ENCODE results near the gene RCSD1.
"Not testable (repeated sequence)": the region's sequence is repeated elsewhere in the genome, so short reads cannot be mapped to it uniquely, and the experiment has no call there.

Gene RCSD1

DNA sequence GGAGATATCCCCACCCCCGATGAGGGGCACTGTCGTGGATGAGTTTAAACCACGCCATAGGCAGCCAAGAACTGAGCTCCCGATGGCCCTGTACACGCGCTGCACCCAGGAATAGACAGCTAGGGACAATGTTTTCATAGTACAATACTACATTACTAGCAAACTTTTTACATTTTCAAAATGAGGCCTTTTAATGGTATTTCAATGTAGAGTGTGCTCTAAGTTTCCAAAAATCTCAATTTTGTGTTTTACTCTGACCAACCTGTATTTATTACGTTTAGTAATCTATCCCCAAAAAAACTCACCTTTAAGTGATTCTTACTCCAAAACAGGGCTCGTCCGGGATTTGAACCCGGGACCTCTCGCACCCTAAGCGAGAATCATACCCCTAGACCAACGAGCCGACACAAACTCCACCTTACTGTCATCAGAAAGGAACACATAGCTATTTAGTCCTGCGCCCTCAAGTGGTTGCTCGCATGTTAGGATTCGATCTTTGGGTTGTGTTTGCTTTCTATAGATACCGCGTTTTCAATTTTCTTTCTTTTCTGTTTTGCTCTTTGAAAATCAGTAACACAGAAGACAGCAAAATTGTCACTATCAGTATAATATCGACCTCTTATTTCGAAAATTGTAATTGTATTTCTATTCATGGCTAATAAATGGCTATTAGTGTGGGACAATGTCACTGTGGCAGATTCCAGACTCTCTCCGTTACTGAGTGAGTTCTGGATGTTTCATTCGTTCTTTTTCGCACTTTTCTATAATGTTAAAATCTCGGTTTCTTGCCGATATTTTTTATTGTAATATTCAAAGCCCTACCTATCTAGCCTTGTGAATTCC, 85.3 kb downstream of the RCSD1 start:
- no peaks in the 10 kb centered on the region for H3K9me3 ChIP-seq (ENCODE audit: control insufficient read depth, insufficient read depth, low read length)
- H3K36me3 ChIP-seq (ENCODE audit: control insufficient read depth, insufficient read depth, low read length) = no peaks in the 10 kb centered on the region
- no peaks in the 10 kb centered on the region for H3K4me1 ChIP-seq (ENCODE audit: control insufficient read depth, insufficient read depth, low read length)
- H3K4me3 ChIP-seq (ENCODE audit: low read depth, low read length) = peak overlapping the region; percentile 98
- peak overlapping the region; percentile 86 for H3K9ac ChIP-seq (ENCODE audit: low read depth, low read length)
- peaks cover 28% of the 10 kb centered on the region for H3K27me3 ChIP-seq (ENCODE audit: control insufficient read depth, insufficient read depth, low read length)

DNA sequence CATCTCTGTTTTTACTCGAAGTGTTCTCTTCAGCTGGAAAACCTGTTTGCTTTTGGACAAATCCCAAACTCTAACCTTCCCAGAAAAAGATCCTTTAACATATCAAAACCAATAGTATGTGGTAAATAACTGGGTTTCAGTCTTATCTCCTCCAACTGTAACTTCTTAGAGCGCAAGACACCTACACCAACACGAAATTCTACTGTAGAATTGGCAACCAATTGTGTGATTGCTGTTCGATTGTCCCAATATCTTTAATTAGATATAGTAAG, 85.9 kb downstream of the RCSD1 start:
- H3K9ac ChIP-seq (ENCODE audit: low read depth, low read length) = no peak overlapping the region
- no peaks in the 10 kb centered on the region for H3K4me1 ChIP-seq (ENCODE audit: control insufficient read depth, insufficient read depth, low read length)
- H3K36me3 ChIP-seq (ENCODE audit: control insufficient read depth, insufficient read depth, low read length) = no peaks in the 10 kb centered on the region
- no peaks in the 10 kb centered on the region for H3K9me3 ChIP-seq (ENCODE audit: control insufficient read depth, insufficient read depth, low read length)
- H3K4me3 ChIP-seq (ENCODE audit: low read depth, low read length) = peak overlapping the region; percentile 59
- H3K27me3 ChIP-seq (ENCODE audit: control insufficient read depth, insufficient read depth, low read length) = peaks cover 28% of the 10 kb centered on the region

DNA sequence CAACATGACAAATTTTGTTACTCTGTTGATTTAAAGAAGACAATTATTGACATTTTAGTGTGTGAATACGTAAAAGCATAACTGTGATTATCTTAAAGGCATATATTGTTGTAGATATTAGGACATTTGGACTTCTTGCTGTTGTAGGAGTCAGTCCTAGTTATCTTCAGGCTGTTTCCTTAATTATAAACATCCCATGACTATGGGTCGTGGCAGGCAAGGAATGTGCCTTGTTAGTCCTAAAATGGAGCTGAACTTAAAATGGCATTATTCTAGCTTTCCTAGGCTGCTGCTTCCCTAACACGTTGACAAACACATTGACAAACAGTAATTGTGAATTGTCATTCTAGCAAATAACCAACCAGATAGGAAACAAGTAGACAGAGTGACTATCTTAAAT, 87.3 kb downstream of the RCSD1 start:
- Histone ChIP-seq H3K9ac (ENCODE audit: low read depth, low read length) (no peak overlapping the region), H3K4me1 (ENCODE audit: control insufficient read depth, insufficient read depth, low read length) (no peaks in the 10 kb centered on the region), H3K27me3 (ENCODE audit: control insufficient read depth, insufficient read depth, low read length) (peaks cover 19% of the 10 kb centered on the region), H3K9me3 (ENCODE audit: control insufficient read depth, insufficient read depth, low read length) (no peaks in the 10 kb centered on the region), H3K36me3 (ENCODE audit: control insufficient read depth, insufficient read depth, low read length) (no peaks in the 10 kb centered on the region), H3K4me3 (ENCODE audit: low read depth, low read length) (no peak overlapping the region)

DNA sequence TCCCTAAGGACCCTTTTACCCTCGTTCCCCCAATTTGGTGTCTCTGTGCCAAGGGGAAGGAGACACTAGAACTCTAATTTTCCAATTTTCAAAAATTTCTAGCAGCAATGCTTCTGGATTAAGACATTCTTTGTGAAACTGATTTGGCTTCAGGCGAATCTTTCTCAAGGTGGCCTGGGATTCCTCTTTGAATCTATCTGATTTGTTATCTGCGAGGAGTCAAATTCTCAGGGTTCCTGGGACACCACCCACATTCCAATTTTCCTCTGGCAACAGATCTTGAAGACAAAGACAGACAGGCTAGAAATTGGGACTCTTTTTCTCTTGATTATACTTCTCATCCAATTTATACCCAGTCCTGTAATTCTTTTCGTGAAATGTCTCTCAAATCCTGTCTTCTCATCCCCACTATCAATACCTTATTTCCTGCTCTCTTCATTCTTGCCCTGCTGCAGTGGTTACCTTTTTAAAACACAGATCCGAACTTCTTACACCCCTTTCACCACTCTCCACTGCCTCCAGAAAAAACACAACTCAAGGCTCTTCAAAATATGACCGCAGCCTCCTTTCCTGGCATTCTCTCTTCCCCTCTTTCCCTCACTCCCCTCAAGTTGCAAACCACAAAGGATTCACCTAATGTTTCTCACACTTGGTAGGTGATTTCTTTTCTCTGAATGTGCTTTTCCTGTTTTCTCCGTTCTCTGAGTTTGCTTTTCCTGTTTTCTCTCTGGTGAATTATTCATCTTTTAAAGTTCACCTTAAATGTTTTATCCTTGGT, 89.1 kb downstream of the RCSD1 start:
- Histone ChIP-seq H3K9me3 (ENCODE audit: control insufficient read depth, insufficient read depth, low read length) (no peaks in the 10 kb centered on the region), H3K9ac (ENCODE audit: low read depth, low read length) (no peak overlapping the region), H3K4me3 (ENCODE audit: low read depth, low read length) (no peak overlapping the region), H3K27me3 (ENCODE audit: control insufficient read depth, insufficient read depth, low read length) (peaks cover 2% of the 10 kb centered on the region), H3K4me1 (ENCODE audit: control insufficient read depth, insufficient read depth, low read length) (no peaks in the 10 kb centered on the region), H3K36me3 (ENCODE audit: control insufficient read depth, insufficient read depth, low read length) (no peaks in the 10 kb centered on the region)

DNA sequence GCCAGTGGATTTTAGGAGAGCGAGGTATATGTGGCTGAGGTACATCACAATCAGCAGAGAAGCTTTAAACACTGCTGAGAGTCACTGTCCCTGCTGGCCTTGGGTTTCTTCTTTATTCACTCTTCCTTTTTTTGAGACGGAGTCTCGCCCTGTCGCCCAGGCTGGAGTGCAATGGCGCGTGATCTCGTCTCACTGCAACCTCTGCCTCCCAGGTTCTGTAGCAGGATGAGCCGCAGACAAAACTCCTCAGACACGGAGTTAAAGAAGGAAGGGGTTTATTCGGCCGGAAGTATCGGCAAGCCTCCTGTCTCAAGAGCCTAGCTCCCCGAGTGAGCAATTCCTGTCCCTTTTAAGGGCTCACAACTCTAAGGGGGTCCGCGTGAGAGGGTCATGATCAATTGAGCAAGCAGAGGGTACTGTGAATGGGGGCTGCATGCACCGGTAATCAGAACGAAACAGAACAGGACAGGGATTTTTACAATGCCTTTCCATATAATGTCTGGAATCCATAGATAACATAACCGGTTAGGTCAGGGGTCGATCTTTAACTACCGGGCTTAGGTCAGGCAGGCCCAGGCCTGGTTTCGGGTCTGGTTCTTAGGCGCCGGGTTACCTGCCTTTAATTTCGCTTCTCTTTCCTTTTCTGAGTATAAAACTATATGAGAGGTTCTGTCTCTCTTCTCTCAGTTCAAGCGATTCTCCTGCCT, 89.8 kb downstream of the RCSD1 start:
- H3K4me3 ChIP-seq (ENCODE audit: low read depth, low read length); H3K36me3 ChIP-seq (ENCODE audit: control insufficient read depth, insufficient read depth, low read length); H3K9me3 ChIP-seq (ENCODE audit: control insufficient read depth, insufficient read depth, low read length); H3K9ac ChIP-seq (ENCODE audit: low read depth, low read length); H3K4me1 ChIP-seq (ENCODE audit: control insufficient read depth, insufficient read depth, low read length); H3K27me3 ChIP-seq (ENCODE audit: control insufficient read depth, insufficient read depth, low read length): not testable (repeated sequence)

DNA sequence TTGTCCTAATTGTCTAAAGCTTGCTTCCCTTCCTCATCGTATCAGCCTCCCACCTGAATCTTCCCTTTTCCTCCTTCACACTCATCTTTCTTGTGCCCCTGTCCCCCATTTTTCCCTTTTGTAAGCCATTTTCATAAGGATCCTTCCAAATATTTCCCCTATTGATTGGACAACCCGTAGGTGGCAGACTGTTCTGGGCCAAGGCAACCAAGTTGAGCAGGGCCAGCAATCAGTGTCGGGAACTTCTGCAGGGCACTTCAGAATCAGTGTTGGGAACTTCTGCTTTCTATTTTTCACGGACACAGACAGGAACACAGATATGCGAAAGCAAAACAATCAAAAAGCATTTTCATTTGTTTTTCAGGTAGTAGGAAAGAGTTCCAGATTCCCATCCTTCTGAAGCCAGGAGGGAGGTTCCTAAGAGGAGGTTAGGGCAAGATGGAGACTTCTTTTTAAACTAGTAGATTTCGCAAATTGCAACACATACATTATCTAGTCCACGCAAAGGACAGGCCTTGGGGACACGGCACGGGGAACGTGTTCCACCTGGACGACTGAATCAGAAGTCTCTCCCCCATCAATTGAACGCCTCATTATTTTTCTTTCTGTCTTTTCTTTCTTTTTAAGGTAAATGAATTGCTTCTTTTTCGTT, 91.1 kb downstream of the RCSD1 start:
- Histone ChIP-seq H3K4me3 (ENCODE audit: low read depth, low read length) (peak overlapping the region; percentile 85), H3K4me1 (ENCODE audit: control insufficient read depth, insufficient read depth, low read length) (no peaks in the 10 kb centered on the region), H3K9me3 (ENCODE audit: control insufficient read depth, insufficient read depth, low read length) (no peaks in the 10 kb centered on the region), H3K36me3 (ENCODE audit: control insufficient read depth, insufficient read depth, low read length) (no peaks in the 10 kb centered on the region), H3K27me3 (ENCODE audit: control insufficient read depth, insufficient read depth, low read length) (peaks cover 2% of the 10 kb centered on the region), H3K9ac (ENCODE audit: low read depth, low read length) (peak overlapping the region; percentile 56)

DNA sequence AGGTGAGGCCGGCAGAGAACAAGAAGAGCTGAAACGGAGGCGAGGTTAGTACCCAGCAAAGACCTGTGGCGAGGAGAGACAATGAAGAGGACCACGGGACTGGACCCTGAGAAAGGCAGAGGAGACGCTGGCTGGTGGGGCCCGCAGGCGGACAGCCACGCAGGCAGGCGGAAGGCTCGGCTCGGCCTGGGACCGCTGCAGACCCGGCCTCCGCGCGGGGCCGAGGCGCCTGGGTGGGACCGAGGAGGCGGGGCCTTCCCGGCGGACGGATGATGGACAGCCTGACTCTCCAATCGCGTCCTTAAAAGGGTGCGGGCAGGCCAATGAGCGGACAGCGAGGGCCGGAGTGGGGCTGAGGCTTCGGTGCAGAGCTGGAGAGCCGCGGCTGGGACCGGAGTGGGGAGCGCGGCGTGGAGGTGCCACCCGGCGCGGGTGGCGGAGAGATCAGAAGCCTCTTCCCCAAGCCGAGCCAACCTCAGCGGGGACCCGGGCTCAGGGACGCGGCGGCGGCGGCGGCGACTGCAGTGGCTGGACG, 91.7 kb downstream of the RCSD1 start, which contains the start of gene MPZL1:
Gene MPZL1, plus strand, starts transcription at position 366 of the 535 bp plus-strand sequence. CDS start 170 bp downstream, outside the sequence.
- Histone ChIP-seq H3K27me3 (ENCODE audit: control insufficient read depth, insufficient read depth, low read length) (peaks cover 2% of the 10 kb centered on the region), H3K4me1 (ENCODE audit: control insufficient read depth, insufficient read depth, low read length) (no peaks in the 10 kb centered on the region), H3K36me3 (ENCODE audit: control insufficient read depth, insufficient read depth, low read length) (no peaks in the 10 kb centered on the region), H3K9ac (ENCODE audit: low read depth, low read length) (peak within 1 kb of the TSS; percentile 66), H3K4me3 (ENCODE audit: low read depth, low read length) (peak within 1 kb of the TSS; percentile 85), H3K9me3 (ENCODE audit: control insufficient read depth, insufficient read depth, low read length) (no peaks in the 10 kb centered on the region)

DNA sequence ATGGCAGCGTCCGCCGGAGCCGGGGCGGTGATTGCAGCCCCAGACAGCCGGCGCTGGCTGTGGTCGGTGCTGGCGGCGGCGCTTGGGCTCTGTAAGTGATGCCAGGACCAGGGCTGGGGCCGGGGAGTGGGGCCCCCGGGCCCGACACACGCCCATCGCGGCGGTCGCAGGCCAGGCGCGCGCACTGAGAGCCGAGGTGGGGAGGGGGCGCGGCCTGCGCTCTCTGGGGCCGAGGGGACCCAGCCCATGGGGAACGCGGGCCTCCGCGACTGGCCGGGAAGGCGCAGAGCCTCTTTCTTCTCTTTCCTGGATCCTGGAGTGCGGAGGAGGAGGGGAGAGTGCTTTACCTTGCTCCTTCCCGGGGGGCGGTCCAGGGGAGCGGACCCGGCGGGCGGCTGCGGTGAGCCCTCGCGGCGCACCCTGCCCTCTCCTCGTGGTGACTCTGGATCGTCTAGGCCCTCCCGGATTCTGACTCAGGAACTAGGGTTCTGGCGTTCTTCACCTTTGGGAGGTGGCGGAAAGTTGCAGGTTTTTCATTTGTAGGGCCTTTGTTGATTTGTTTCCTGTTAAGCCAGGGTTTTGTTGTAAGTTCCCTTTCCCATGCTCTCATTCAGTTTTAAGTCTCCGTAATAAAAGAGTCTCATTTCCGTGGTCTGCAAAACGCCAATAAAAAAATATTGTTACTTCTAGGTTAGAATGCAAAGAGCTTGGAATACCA, 92.3 kb downstream of the RCSD1 start:
- Histone ChIP-seq H3K27me3 (ENCODE audit: control insufficient read depth, insufficient read depth, low read length) (peaks cover 2% of the 10 kb centered on the region), H3K36me3 (ENCODE audit: control insufficient read depth, insufficient read depth, low read length) (no peaks in the 10 kb centered on the region), H3K9me3 (ENCODE audit: control insufficient read depth, insufficient read depth, low read length) (no peaks in the 10 kb centered on the region), H3K9ac (ENCODE audit: low read depth, low read length) (peak overlapping the region; percentile 66), H3K4me3 (ENCODE audit: low read depth, low read length) (peak overlapping the region; percentile 85), H3K4me1 (ENCODE audit: control insufficient read depth, insufficient read depth, low read length) (no peaks in the 10 kb centered on the region)

DNA sequence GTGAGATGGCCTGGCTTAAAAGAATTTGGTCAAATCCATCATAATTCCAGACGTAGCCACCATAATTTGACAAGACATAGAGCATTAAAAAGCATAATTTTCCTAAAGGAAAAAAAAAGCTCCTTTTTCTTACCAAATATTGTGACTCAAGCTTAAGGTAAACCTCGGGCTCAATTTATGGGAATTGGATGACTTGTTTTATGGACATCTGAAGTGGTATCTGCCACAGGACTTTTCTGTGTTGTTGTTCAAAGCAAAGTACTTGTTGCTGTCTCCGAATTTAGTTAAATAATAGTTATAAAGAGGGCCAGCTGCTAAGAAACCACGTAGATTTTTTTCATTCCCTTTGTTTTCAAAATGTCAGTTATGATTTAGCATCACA, 92.8 kb downstream of the RCSD1 start:
- no peaks in the 10 kb centered on the region for H3K9me3 ChIP-seq (ENCODE audit: control insufficient read depth, insufficient read depth, low read length)
- no peaks in the 10 kb centered on the region for H3K4me1 ChIP-seq (ENCODE audit: control insufficient read depth, insufficient read depth, low read length)
- no peak overlapping the region for H3K9ac ChIP-seq (ENCODE audit: low read depth, low read length)
- peaks cover 2% of the 10 kb centered on the region for H3K27me3 ChIP-seq (ENCODE audit: control insufficient read depth, insufficient read depth, low read length)
- peak overlapping the region; percentile 85 for H3K4me3 ChIP-seq (ENCODE audit: low read depth, low read length)
- H3K36me3 ChIP-seq (ENCODE audit: control insufficient read depth, insufficient read depth, low read length) = no peaks in the 10 kb centered on the region

DNA sequence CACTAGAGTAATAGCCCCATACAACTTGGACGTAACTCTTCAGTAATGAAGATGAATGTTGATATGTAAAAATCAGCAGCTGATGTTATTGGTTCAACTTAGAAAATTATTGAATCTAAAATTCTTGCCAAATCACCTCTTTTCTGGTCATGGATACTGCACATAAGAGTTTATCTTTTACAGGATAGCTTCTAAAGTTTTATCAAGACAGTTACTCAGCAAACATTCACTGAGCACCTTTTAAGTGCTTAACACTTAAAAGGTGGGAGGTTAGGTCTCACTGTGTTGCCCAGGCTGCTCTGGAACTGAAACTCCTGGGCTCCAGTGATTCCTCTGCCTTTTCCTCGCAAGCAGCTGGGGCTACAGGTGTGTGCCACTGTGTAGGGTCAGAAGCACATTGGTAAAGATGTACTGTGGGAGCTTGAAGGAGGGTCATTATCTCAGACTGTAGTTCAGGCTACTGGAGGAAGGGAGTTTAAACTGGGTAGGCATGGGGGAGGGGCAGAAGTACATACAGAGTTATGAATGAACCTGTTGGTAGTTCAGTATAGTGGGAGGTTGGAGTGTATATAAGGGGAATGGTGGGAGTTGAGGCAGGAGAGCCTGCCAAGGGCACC, 93.8 kb downstream of the RCSD1 start:
- H3K4me3 ChIP-seq (ENCODE audit: low read depth, low read length) = peak overlapping the region; percentile 12
- no peak overlapping the region for H3K9ac ChIP-seq (ENCODE audit: low read depth, low read length)
- H3K4me1 ChIP-seq (ENCODE audit: control insufficient read depth, insufficient read depth, low read length) = no peaks in the 10 kb centered on the region

More for the DNA sequence above, 93.8 kb downstream of the RCSD1 start:
- Histone ChIP-seq H3K9me3 (ENCODE audit: control insufficient read depth, insufficient read depth, low read length) (no peaks in the 10 kb centered on the region), H3K27me3 (ENCODE audit: control insufficient read depth, insufficient read depth, low read length) (peaks cover 2% of the 10 kb centered on the region), H3K36me3 (ENCODE audit: control insufficient read depth, insufficient read depth, low read length) (no peaks in the 10 kb centered on the region)
